ENCODE measurements around the gene CALN1.
A peak's percentile ranks its signal among the peaks of the same experiment; 100 is the strongest.
"Not testable (repeated sequence)": the region's sequence is repeated elsewhere in the genome, so short reads cannot be mapped to it uniquely, and the experiment has no call there.

CALN1 gene

DNA sequence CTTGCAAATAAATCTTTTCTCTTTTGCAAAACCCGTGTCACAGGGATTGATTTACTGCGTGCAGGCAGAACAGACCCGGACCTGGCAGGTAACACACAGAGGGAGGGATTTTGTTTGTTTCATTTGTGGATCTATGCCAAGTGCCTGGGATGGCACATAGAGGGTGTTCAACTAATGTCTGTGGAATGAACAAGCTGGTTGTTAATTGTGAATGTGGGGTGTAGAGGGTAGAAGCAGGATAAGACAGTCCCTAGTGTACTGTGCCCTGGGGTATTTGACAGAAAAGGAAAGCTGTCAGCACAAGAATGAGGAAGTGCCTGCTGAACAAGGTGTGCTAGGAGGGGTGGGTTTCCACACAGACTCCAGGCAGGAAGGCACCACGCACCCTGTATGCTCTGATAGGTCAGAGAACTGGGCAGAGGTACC, 331.8 kb downstream of the CALN1 start:
- no peak for DNase-seq

GRCh38 chr7:72078856-72079255, 333.3 kb downstream of the CALN1 start:
- no peak for DNase-seq

DNA sequence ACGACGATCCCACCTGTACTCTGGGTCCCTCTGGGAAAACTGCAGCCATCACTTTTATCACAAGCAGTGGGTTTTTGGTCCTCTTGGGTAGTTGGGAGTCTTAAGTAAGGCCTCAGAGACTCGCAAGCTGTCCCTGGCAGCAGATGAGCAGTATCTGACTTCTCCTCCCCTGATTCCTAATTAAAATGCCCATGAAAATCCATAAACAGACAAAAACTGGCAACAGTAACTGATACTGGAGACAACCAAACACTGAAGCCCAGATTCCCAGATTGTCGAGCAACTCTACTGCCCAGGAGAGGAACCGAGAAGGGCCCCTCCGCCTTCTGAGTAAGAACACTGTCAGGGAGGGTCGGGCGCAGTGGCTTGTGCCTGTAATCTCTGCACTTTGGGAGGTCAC, 333.8 kb downstream of the CALN1 start:
- no peak for DNase-seq

DNA sequence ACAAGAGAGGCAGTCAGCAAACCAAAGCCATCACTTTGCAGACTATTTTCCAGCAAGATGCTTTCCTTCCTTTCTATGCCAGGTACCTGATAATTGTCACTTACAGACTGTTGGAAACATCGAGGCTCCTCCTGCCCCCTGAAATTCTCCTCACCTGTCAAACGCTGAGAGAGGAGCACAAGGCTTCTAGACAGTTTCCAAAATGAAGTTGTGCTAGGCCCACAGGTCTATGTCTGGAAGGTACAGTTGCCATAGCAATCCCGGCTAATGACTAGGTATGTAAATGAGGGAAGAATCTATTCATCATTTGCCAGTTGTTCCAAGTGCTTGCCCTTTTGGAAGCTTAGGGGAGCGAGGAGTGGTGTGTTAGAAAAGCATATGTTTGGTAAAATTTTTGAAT, 334.4 kb downstream of the CALN1 start:
- no peak for DNase-seq

GRCh38 chr7:72072901-72073300, 339.2 kb downstream of the CALN1 start:
- DNase-seq, result no peak

DNA sequence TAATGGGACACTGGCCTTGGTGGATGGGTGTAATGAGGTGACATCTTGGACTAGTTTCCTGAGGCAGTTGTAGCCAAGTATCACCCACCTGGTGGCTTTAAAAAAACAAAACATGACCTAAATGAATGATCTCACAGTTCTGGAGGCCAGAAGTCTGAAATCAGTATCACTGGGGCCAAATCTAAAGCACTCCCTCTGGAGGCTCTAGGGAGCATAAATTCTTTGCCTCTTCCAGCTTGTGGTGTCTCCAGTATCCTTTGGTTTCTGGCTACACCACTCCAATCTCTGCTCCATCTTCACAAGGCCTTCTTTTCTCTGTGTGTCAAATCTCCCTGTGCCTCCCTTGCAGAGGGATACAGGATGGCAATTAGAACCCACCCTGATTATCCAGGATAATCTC, 342.9 kb downstream of the CALN1 start:
- no peak for DNase-seq

- DNase-seq, result not testable (repeated sequence)
Observed at GRCh38 chr7:72065764-72066163, 346.4 kb downstream of the CALN1 start.

- DNase-seq, result no peak
Observed at GRCh38 chr7:72064916-72065315, 347.2 kb downstream of the CALN1 start.

DNA sequence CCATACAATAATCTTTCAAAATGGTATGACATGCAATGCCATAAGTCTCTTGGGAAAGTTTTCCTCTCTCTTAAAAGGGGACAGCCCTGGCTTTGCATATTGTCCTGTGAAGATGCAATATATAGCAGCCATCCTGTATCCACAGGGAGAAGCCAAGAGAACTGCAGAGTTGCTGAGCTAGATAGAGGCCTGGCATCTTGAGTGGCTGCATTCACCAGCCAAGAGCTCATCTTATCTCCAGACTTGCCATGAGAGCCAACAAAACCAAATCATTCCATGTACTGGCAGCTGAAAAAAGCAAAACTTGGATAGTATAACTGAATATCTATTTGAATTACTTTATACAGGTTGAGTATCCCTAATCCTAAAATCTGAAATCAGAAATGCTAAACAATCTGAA, 348.8 kb downstream of the CALN1 start:
- DNase-seq, result no peak

DNA sequence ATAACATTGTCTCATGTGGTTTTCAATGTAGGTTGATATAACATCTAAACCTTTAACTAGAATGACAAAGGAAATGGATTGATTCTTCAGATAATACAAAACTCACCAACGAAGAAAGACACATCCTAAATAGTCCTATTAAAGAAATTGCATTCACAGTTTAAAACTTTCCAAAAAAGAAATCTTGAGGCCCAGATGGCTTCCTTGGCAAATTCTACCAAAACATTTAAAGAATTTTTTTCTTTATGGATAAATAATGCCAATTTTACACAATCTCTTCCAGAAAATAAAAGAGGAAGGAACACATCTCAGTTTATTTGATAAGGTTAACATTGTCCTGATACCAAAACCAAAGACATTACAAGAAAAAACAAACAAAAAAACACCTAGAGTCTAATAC, 349.5 kb downstream of the CALN1 start:
- no peak for DNase-seq

DNA sequence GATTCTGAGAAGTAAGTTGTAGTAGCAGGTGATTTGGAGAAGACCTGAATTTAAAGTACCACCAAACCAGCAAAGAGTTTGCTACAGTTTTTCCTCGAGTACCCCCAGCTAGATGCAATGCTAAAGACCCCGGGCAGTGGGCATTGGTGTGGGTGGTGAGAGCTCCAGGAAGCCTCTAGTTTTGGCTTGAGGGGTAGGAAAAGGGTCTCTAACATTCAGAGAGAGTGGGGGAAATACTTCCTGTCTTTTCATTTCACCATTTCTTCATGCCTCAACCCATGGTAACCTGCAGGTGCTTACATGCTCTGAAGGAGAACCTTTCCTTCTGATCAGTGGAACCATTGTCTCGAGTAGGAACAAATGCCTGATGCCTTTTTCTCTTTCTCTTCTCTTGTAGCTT, 352.2 kb downstream of the CALN1 start:
- no peak for DNase-seq

DNA sequence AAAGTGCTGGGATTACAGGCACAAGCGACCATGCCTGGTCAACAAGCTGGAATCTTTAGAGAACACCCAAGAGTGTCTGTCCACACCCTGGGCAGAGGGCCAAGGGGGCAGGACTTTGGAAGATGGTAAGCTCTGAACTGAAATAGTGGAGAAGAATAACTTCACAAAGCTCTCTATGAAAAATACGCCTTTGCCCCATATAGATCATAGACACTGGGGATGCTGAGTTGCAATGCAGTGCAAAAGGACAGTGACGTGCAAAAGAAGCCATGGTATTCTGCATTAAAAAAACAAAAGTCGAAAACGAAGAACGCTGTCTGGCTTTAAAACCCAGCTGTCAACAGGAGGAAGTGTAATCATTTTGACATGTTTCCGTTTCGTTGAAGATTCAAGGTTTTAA, 353.6 kb downstream of the CALN1 start:
- DNase-seq, result peak; percentile 89

DNA sequence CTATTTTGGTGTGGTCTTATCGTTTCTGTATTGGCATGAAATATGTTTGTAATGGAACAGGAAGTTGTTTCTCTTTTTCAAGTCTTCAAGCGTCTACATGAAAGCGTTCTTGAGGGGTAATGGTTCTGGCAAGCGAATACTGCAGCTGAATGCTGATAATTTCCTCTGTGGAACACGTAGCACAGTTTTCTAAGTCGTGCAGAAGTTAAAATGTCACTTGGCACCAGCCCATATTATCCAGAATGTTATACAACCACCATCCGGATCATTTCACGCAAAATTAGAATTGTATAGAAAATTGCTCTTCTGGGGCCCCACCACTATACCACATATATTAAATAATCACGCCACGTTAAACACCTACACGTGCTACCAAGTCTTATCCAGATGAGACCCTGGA, 354.3 kb downstream of the CALN1 start:
- DNase-seq, result peak; percentile 31

DNA sequence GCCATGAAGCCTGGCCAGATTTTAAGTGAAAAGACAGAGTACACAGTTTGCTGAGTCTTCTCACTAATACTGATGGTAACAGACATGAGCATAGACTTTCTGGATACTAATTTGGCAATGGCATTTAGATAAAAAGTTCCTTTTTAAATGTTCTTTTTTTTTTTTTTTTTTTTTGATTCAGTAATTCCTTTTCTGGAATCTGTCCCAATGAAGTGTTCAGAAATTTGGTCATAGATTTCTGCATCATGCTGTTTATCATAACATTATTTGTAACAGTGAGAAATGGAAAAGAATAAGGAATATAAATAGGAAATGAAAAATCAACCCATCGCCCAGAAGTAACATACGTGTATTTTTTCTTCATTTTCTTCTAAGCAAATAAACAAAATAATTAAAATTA, 354.9 kb downstream of the CALN1 start:
- DNase-seq, result no peak

DNA sequence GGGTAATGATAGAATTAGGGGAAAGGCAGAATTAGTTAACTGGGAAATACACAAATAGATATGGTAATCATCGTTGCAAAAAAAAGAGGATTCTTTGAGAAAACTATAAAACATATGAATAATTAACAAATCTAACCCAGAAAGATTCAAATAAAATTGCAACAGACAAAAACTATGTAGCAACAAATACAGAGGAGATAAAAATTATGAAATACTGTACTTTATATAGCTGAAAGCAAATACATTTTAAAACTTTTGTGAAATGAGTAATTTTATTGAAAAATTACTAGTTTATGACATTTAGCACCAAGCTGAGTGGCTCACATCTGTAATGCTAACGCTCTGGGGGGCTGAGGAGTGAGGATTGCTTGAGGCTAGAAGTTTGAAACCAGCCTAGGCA, 356.7 kb downstream of the CALN1 start:
- no peak for DNase-seq

DNA sequence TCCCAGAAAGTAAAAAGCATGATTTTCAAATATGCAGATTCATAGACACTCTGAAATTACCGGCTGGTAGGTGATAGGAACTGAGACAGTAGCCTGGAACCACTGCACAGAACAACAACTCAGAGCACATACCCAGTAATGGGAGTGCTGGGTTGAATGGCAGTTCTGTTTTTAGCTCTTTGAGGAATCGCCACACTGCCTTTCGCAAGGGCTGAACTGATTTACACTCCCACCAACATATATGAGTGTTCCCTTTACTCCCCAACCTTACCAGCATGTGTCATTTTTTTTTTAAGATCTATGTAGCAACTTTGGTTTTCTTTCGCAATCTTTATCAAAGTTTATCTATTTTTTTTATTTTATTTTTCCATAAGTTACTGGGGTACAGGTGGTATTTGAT, 358.8 kb downstream of the CALN1 start:
- no peak for DNase-seq

DNA sequence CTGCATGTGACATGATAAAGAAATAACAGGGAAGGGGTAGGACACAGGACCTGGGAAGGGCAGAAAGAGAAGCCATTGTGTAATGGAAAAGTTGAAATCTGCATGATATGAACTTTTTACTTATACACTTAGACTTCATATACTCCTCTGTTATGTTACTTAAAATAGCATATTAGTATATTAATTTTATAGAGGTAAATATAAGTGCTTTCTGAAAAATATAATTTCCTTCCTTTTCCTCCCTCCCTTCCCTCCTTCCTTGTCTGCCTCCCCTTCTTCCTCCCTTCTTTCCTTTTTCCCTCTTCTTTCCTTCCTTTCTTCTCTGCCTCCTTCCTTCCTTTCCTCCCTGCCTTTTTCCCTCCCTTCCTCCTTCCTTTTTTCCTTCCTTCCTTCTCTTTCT, 363.7 kb downstream of the CALN1 start:
- DNase-seq, result no peak

- DNase-seq, result no peak
Observed at GRCh38 chr7:72042855-72043254, 369.3 kb downstream of the CALN1 start.

DNA sequence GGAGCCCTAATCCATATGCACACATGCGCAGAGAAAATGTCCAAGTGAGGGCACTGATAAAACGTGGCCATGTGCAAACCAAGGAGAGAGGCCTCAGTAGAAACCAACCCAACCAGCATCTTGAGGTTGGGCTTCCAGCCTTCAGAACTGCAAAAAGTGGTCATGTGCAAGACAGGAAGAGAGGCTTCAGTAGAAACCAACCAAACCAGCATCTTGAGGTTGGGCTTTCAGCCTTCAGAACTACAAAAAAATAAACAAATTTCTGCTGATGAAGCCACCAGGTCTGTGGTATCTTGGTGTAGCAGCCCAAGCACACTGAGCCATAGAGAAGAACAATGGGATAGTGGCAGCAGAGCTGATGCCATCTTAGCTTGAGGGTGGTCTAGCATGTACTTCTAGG, 371.5 kb downstream of the CALN1 start:
- DNase-seq, result no peak

GRCh38 chr7:72039460-72039859, 372.7 kb downstream of the CALN1 start:
- no peak for DNase-seq

DNA sequence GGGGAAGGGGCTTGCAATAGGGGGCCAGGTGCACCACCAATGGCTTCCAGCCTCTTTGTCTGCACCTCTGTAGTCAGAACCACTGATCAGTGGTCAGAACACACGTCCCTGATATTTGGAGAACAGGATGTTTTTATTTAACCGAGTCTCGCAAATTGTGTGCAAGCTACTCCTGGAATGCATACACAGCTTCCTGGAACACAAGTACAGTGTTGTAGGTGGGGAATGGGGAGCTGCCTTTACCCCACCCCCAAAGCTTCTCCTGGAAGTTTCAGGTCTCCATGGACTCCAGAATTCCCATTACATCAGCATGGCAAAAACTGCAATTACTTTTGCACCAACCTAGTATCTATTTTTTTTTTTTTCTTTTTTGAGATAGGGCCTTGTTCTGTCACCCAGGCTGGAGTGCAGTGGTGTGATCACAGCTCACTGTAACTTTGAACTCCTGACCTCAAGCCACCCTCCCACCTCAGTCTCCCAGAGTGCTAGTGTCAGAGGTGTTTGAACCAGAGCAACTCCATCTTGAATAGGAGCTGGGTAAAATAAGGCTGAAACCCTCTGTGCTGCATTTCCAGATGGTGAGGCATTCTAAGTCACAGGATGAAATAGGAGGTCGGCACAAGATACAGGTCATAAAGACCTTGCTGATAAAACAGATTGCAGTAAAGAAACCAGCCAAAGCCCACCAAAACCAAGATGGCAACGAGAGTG, 374.0 kb downstream of the CALN1 start:
- no peak for DNase-seq

- no peak for DNase-seq
Observed at GRCh38 chr7:72037516-72037915, 374.6 kb downstream of the CALN1 start.

DNA sequence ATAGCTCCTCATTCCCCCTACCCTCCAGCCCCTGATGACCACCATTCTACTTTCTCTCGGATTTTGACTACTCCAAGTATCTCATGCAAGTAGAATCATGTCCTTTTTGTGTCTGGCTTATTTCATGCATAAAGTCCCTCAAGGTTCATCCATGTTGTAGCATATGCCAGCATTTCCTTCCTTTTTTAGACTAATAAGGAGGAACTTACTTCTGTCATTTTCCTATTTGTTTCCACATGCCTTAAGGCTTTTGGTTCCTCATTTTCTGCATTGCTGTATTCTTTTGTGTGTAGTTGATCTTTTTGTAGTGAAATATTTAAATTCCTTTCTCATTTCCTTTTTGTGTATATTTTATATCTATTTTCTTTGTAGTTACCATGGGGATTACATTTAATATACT, 376.9 kb downstream of the CALN1 start:
- DNase-seq, result no peak

GRCh38 chr7:72032934-72033333, 379.2 kb downstream of the CALN1 start:
- DNase-seq, result no peak

- DNase-seq, result no peak
Observed at GRCh38 chr7:72030994-72031667, 381.0 kb downstream of the CALN1 start.
